ENCODE data around the gene EFCAB6. TPM values are rescaled to one million over a fixed set of nuclear protein-coding genes. Genes with fewer than 3 reads are reported as not detected.

EFCAB6 gene
- total RNA-seq, 1 experiment from 2014 or later = 0.52 TPM

- no TSS peak for BruUV-seq (replicated peaks)
- RAD21 ChIA-PET (ENCODE audit: low non-redundant PET in 1 of 2, low total read pairs in 2 of 2, uncharacterized antibody in 2 of 2, unreplicated experiment in 2 of 2) = no interaction called here
- POLR2A ChIA-PET = no interaction called here
Measured at GRCh38 chr22:43491737-43492136, 320.4 kb downstream of the EFCAB6 start.

More at GRCh38 chr22:43491737-43492136, 320.4 kb downstream of the EFCAB6 start:
- Histone ChIP-seq H3K4me3 (replicated peaks in 1 of 2; ENCODE audit: low read depth in 1 of 2, low read length in 2 of 2) (no peak overlapping the region), H3K27me3 (ENCODE audit: insufficient read depth, low read length) (peaks cover 10% of the 10 kb centered on the region; the same call in 1 of the 2 replicates), H2AFZ (ENCODE audit: low read depth, low read length, poor library complexity, severe bottlenecking) (no peak overlapping the region), H4K20me1 (ENCODE audit: insufficient read depth) (no peaks in the 10 kb centered on the region), H3K4me1 (ENCODE audit: control insufficient read depth in 1 of 2, insufficient read depth in 2 of 2, low read length in 2 of 2) (no peaks in the 10 kb centered on the region), H3K9me3 (ENCODE audit: control insufficient read depth in 1 of 2, insufficient read depth in 1 of 2, low read depth in 1 of 2, low read length in 2 of 2) (no peaks in the 10 kb centered on the region), H3K9ac (ENCODE audit: low read length) (no peak overlapping the region), H3K79me2 (ENCODE audit: insufficient read depth, low read length) (no peaks in the 10 kb centered on the region), H3K27ac (ENCODE audit: low read depth, low read length) (no peak overlapping the region), H3K9me2 (ENCODE audit: insufficient read depth) (no peaks in the 10 kb centered on the region), H3K4me2 (ENCODE audit: low read length) (no peak overlapping the region), H3K36me3 (ENCODE audit: control insufficient read depth in 1 of 2, insufficient read depth in 2 of 2, low read length in 2 of 2) (no peaks in the 10 kb centered on the region)
- intact Hi-C loops (cut with micrococcal nuclease) = no loop called here
- no peak for DNase-seq (ENCODE audit: low read depth, low spot score)
- TF ChIP-seq FOSL1 (IDR thresholded peaks at IDR 0.05; ENCODE audit: low read depth) (no peak), ATF3 (IDR thresholded peaks at IDR 0.05) (no peak), JUND (IDR thresholded peaks at IDR 0.05) (no peak), SIN3A (IDR thresholded peaks at IDR 0.05; ENCODE audit: low read depth) (no peak), EZH2 (IDR thresholded peaks at IDR 0.05) (no peak), EZH2phosphoT487 (IDR thresholded peaks at IDR 0.05; ENCODE audit: borderline replicate concordance) (no peak), SRF (IDR thresholded peaks at IDR 0.05; ENCODE audit: low read depth) (no peak), REST (IDR thresholded peaks at IDR 0.05; ENCODE audit: low read depth) (no peak), ZBTB33 (IDR thresholded peaks at IDR 0.05; ENCODE audit: extremely low read depth, insufficient replicate concordance, low read length) (no peak), ELF1 (IDR thresholded peaks at IDR 0.05; ENCODE audit: borderline replicate concordance, low read depth) (no peak), EGR1 (IDR thresholded peaks at IDR 0.05; ENCODE audit: low read depth) (no peak), MAX (IDR thresholded peaks at IDR 0.05) (no peak)
- CTCF ChIA-PET = no interaction called here
- no peak for ATAC-seq
